CD4-positive, alpha-beta memory T cell (primary cell): ENCODE results near the gene TSPAN11. TPM values are rescaled to one million over a fixed set of nuclear protein-coding genes. Genes with fewer than 3 reads are reported as not detected.

Experiments used
- CTCF ChIA-PET: fragments of 350-600 bp; sonication (Branson Sonifier 250); formaldehyde crosslinking; loops from one replicate; lab custom pipeline; 2021; ENCODE audit warnings: inconsistent platforms; ENCODE audit not compliant: partially characterized antibody; lab: Charles Lee
- POLR2A ChIA-PET: fragments of 350-600 bp; sonication (Branson Sonifier 250); formaldehyde crosslinking; loops from one replicate; lab custom pipeline; 2021; ENCODE audit not compliant: partially characterized antibody; lab: Charles Lee
- DNase-seq, 5 donors: peaks; one replicate each; pipeline versions ENCODE4 v3.0.0 to v3.0.0-alpha.2; 2020 to 2022; ENCODE audit warnings: mixed read lengths in 1 of 5
- H3K27ac ChIP-seq: one replicate; pipeline ENCODE4 v1.7.0; 2013; ENCODE audit warnings: low read depth, low read length
- H3K27me3 ChIP-seq: 2 replicates; pipeline ENCODE4 v1.7.0; 2013; ENCODE audit warnings: mild to moderate bottlenecking, low read length, moderate library complexity; ENCODE audit not compliant: insufficient read depth
- H3K36me3 ChIP-seq: 2 replicates; pipeline ENCODE4 v1.7.0; 2013; ENCODE audit warnings: mild to moderate bottlenecking, low read length, moderate library complexity; ENCODE audit not compliant: insufficient read depth
- H3K4me1 ChIP-seq: 2 replicates; pipeline ENCODE4 v1.7.0; 2013; ENCODE audit warnings: mild to moderate bottlenecking, low read length, moderate library complexity; ENCODE audit not compliant: insufficient read depth
- H3K4me3 ChIP-seq, 2 donors: one replicate each; pipeline ENCODE4 v1.7.0; 2013; ENCODE audit warnings: low read length in 2 of 2, mild to moderate bottlenecking in 1 of 2
- H3K9me3 ChIP-seq, 2 donors: one replicate each; pipeline ENCODE4 v1.7.0; 2013; ENCODE audit warnings: low read length in 2 of 2, control low read depth in 1 of 2; ENCODE audit not compliant: control insufficient read depth in 1 of 2
- H3K27ac Mint-ChIP-seq, 7 donors: one replicate each; pipeline ENCODE4 v1.8.0; 2020 to 2021; ENCODE audit warnings: mixed read lengths in 7 of 7, mild to moderate bottlenecking in 6 of 7, inconsistent platforms in 3 of 7, moderate library complexity in 3 of 7
- H3K27me3 Mint-ChIP-seq, 2 donors: one replicate each; pipeline ENCODE4 v1.8.0; 2020 to 2021; ENCODE audit warnings: mixed read lengths in 2 of 2
- H3K36me3 Mint-ChIP-seq, 2 donors: one replicate each; pipeline ENCODE4 v1.8.0; 2020 to 2021; ENCODE audit warnings: mixed read lengths in 2 of 2, inconsistent platforms in 1 of 2, mild to moderate bottlenecking in 1 of 2
- H3K4me1 Mint-ChIP-seq, 4 donors: one replicate each; pipeline ENCODE4 v1.8.0; 2020 to 2021; ENCODE audit warnings: mixed read lengths in 4 of 4, mild to moderate bottlenecking in 1 of 4
- H3K4me3 Mint-ChIP-seq, 8 donors: one replicate each; pipeline ENCODE4 v1.8.0; 2020 to 2021; ENCODE audit warnings: mixed read lengths in 8 of 8, mild to moderate bottlenecking in 7 of 8, moderate library complexity in 6 of 8, inconsistent platforms in 3 of 8
- H3K9me3 Mint-ChIP-seq, 8 donors: one replicate each; pipeline ENCODE4 v1.8.0; 2020 to 2021; ENCODE audit warnings: mixed read lengths in 8 of 8, mild to moderate bottlenecking in 5 of 8, inconsistent platforms in 3 of 8, moderate library complexity in 1 of 8
- intact Hi-C: fragments of 100-400 bp; cut with micrococcal nuclease; formaldehyde crosslinking; loops from one replicate; pipeline ENCODE4 v1.15.1; 2023
- polyA plus RNA-seq, 2 donors: library from polyadenylated mRNA; unstranded; fragments of 300-500 nt; fragmentation: Illumina TruSeq; gene quantifications; one replicate each; pipeline ENCODE4 v1.2.3, GENCODE V29; 2021
- total RNA-seq, 2 experiments: library from RNA; stranded (reverse); gene quantifications; one replicate each; pipeline ENCODE4 v1.2.3, GENCODE V29; 2021

Gene TSPAN11
- total and polyA plus RNA-seq, 4 experiments from 2014 or later, result not detected

DNA sequence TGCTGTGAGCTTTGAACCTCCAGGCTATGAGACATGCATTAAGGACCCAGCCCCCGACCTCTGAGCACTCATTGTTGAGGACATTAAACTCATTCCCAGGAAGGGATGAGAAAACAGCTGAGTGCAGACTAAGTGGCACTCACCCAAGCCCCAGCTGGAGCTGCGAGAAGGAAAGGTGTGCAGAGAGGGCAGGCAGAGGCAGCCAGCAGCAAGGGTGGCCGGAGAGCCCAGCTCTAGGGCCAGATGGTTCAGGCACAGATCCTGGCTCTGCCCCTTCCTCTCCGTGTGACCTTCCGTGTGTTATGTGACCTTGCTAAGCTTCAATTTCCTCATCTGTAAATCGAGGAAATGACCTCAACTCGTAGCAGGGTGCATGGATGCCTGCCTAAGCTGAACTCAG, 3.7 kb downstream of the TSPAN11 start:
- H3K27ac ChIP-seq, result no peak overlapping the region
- H3K27ac Mint-ChIP-seq, result no peak overlapping the region
- no peaks in the 10 kb centered on the region for H3K4me1 ChIP-seq
- ChIA-PET CTCF (no interaction called here), POLR2A (no interaction called here)
- H3K36me3 Mint-ChIP-seq, result no peaks in the 10 kb centered on the region
- no peaks in the 10 kb centered on the region for H3K27me3 ChIP-seq
- no peak overlapping the region for H3K4me3 Mint-ChIP-seq
- H3K27me3 Mint-ChIP-seq, result peaks cover 28 to 39% of the 10 kb centered on the region in 2 donors
- H3K4me3 ChIP-seq, result no peak overlapping the region
- H3K9me3 Mint-ChIP-seq, result no peaks in the 10 kb centered on the region
- no peak for DNase-seq
- no peaks in the 10 kb centered on the region for H3K9me3 ChIP-seq
- intact Hi-C loops, result no loop called here
- H3K4me1 Mint-ChIP-seq, result no peaks in the 10 kb centered on the region
- no peaks in the 10 kb centered on the region for H3K36me3 ChIP-seq

DNA sequence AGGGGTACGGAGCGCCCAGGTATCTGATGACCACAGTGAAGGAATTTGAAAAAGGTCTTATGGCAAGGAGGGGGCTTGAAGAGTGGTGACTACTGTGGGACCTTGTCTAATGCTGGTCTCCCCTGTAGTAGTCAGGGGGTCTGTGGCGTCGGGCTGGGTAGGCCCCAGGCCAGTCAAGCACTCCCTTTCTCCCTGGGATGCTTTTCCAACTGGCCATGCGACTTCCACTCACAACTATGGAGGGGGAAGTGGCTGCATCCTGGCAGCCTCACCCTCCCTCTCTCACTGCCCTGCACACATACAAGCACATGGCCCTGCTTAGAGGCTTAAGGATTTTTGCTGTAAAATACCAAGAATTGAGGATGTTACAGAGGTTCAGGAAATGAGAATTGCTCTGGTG, 4.1 kb downstream of the TSPAN11 start:
- Histone ChIP-seq H3K9me3 (no peaks in the 10 kb centered on the region), H3K27me3 (no peaks in the 10 kb centered on the region), H3K27ac (no peak overlapping the region), H3K4me3 (no peak overlapping the region), H3K4me1 (no peaks in the 10 kb centered on the region), H3K36me3 (no peaks in the 10 kb centered on the region)
- CTCF ChIA-PET, result no interaction called here
- Mint-ChIP-seq H3K36me3 (no peaks in the 10 kb centered on the region), H3K9me3 (no peaks in the 10 kb centered on the region), H3K27ac (no peak overlapping the region), H3K27me3 (peaks cover 24 to 35% of the 10 kb centered on the region in 2 donors), H3K4me1 (no peaks in the 10 kb centered on the region), H3K4me3 (no peak overlapping the region)
- POLR2A ChIA-PET, result no interaction called here
- intact Hi-C loops, result no loop called here
- no peak for DNase-seq

DNA sequence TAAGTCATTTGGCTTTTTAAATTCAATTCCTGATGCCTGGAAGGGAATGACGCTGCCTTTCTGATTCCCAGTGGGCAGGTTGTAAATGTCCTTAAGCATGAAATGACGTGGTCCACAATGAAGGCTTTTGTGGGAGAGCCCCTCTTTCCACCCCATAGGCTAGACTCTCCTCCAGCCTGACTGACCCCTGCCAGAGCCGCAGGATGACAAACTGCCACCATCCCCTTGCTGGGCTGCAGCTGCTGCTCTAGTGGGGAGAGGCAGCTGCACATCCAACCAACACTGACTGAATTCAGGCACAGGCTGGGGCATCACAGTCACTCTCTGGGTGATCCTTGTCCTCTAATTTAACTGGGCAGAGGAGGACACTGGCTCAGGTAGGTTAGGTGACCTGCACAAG, 6.3 kb downstream of the TSPAN11 start:
- peaks cover 10 to 25% of the 10 kb centered on the region in 2 donors for H3K27me3 Mint-ChIP-seq
- H3K27ac Mint-ChIP-seq, result no peak overlapping the region
- Histone ChIP-seq H3K4me1 (no peaks in the 10 kb centered on the region), H3K36me3 (no peaks in the 10 kb centered on the region), H3K27me3 (no peaks in the 10 kb centered on the region), H3K4me3 (no peak overlapping the region), H3K9me3 (no peaks in the 10 kb centered on the region), H3K27ac (no peak overlapping the region)
- ChIA-PET POLR2A (no interaction called here), CTCF (no interaction called here)
- H3K9me3 Mint-ChIP-seq, result no peaks in the 10 kb centered on the region
- no peaks in the 10 kb centered on the region for H3K4me1 Mint-ChIP-seq
- H3K4me3 Mint-ChIP-seq, result no peak overlapping the region
- no peaks in the 10 kb centered on the region for H3K36me3 Mint-ChIP-seq
- intact Hi-C loops, result no loop called here
- DNase-seq, result no peak

DNA sequence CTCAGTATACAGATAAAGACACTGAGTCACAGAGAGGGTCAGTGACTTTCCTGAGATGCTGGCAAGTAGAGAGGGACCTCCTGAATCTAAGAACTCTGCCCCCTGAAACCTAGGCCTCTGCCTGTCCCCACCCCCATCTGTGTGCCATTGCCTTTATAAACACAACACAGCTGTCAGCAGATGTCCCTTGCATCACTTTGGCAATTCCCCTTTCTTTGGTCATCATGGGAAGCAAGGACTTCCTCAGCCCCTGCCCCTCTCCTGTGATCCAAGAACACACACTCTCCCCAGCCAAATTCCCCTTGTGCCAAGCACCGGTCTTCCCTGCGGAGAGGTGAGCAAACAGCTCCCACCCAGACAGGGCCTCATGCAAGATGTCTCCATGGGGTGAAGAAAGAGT, 8.3 kb downstream of the TSPAN11 start:
- ChIA-PET CTCF (no interaction called here), POLR2A (no interaction called here)
- H3K4me1 Mint-ChIP-seq, result no peaks in the 10 kb centered on the region
- no peak overlapping the region for H3K4me3 Mint-ChIP-seq
- Histone ChIP-seq H3K27ac (no peak overlapping the region), H3K4me3 (no peak overlapping the region), H3K27me3 (no peaks in the 10 kb centered on the region), H3K4me1 (no peaks in the 10 kb centered on the region), H3K36me3 (no peaks in the 10 kb centered on the region), H3K9me3 (no peaks in the 10 kb centered on the region)
- H3K36me3 Mint-ChIP-seq, result no peaks in the 10 kb centered on the region
- intact Hi-C loops, result no loop called here
- DNase-seq, result no peak
- H3K9me3 Mint-ChIP-seq, result no peaks in the 10 kb centered on the region
- no peak overlapping the region for H3K27ac Mint-ChIP-seq
- peaks cover 0 to 8% of the 10 kb centered on the region in 2 donors for H3K27me3 Mint-ChIP-seq

DNA sequence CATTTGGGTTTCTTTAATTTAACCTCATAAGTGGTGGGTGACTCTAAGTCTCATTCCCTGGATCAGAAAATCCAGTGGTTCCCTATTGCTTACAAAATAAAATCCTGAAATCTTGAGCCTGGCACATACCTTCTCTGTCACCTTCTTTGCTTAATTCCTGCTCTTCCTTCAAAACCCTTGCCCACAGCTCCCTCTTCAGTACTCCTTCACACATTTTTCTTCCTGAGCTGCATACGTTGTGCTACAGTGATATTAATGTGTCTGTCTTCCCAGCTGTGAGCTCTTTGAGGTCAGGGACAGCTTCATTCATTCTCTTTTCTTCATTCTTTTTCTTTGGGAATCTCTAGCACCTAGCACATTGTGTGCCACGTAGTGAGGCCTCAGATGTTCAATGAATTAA, 9.5 kb downstream of the TSPAN11 start:
- H3K27ac Mint-ChIP-seq, result no peak overlapping the region
- CTCF ChIA-PET, result no interaction called here
- no peak overlapping the region for H3K4me3 ChIP-seq
- intact Hi-C loops, result no loop called here
- no peaks in the 10 kb centered on the region for H3K27me3 ChIP-seq
- no peaks in the 10 kb centered on the region for H3K36me3 Mint-ChIP-seq
- DNase-seq, result no peak
- no peaks in the 10 kb centered on the region for H3K4me1 Mint-ChIP-seq
- no peaks in the 10 kb centered on the region for H3K9me3 Mint-ChIP-seq
- no peaks in the 10 kb centered on the region for H3K36me3 ChIP-seq
- H3K9me3 ChIP-seq, result no peaks in the 10 kb centered on the region
- POLR2A ChIA-PET, result no interaction called here
- H3K27ac ChIP-seq, result no peak overlapping the region
- no peak overlapping the region for H3K4me3 Mint-ChIP-seq
- no peaks in the 10 kb centered on the region for H3K4me1 ChIP-seq
- peaks cover 0 to 4% of the 10 kb centered on the region in 2 donors for H3K27me3 Mint-ChIP-seq

DNA sequence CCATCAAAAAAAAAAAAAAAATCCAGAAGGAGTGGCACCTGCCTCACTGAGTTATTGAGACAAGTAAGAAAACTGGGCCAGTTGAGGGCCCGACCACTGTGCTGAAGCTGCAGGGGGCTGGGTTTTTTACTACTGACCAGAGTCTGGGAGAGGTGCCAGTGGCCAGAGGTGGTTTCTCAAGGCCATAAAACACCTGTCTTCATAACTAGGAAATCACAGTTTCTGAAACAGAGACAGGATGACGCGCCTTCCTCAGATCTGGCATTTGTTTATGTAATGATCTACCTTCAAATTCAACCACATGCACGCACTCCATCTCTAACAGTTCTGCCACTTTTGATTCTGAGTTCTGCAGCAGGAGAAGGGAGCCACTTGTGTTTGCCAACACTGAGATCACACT, 12.7 kb downstream of the TSPAN11 start:
- Histone ChIP-seq H3K4me3 (no peak overlapping the region), H3K9me3 (no peaks in the 10 kb centered on the region), H3K4me1 (no peaks in the 10 kb centered on the region), H3K36me3 (no peaks in the 10 kb centered on the region), H3K27me3 (no peaks in the 10 kb centered on the region), H3K27ac (no peak overlapping the region)
- Mint-ChIP-seq H3K36me3 (no peaks in the 10 kb centered on the region), H3K4me3 (no peak overlapping the region), H3K9me3 (no peaks in the 10 kb centered on the region), H3K4me1 (no peaks in the 10 kb centered on the region), H3K27me3 (peaks cover 0 to 4% of the 10 kb centered on the region in 2 donors), H3K27ac (no peak overlapping the region)
- intact Hi-C loops, result no loop called here
- ChIA-PET POLR2A (no interaction called here), CTCF (interaction anchor here (0.7 kb wide), 1 partner anchor 41 kb away, joined by 3 read pairs; no protein-coding TSS in a partner anchor)
- DNase-seq, result no peak

DNA sequence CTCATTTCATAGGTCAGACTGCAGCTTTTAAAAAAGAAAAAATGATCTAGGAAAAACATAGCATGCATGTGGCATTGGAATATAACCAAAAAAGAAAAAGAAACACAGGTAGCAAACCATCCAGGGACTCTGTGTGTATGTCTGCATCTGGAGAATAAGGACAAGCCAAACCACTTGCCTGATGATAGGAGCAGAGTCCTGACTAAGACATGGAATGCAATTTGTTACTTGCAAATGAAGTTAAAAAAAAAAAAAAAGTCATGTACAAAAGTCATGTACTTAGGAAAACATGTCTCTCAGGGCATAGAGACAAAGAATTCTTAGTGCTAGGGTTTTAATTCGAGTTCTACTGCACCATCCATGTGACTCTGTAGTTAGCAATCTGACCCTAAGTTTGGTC, 15.9 kb downstream of the TSPAN11 start:
- H3K9me3 Mint-ChIP-seq, result no peaks in the 10 kb centered on the region
- H3K4me3 Mint-ChIP-seq, result no peak overlapping the region
- H3K27ac ChIP-seq, result no peak overlapping the region
- H3K4me1 Mint-ChIP-seq, result no peaks in the 10 kb centered on the region
- H3K9me3 ChIP-seq, result no peaks in the 10 kb centered on the region
- H3K36me3 ChIP-seq, result no peaks in the 10 kb centered on the region
- intact Hi-C loops, result no loop called here
- no peak overlapping the region for H3K27ac Mint-ChIP-seq
- ChIA-PET CTCF (no interaction called here), POLR2A (no interaction called here)
- no peaks in the 10 kb centered on the region for H3K27me3 ChIP-seq
- H3K4me3 ChIP-seq, result no peak overlapping the region
- no peaks in the 10 kb centered on the region for H3K36me3 Mint-ChIP-seq
- H3K27me3 Mint-ChIP-seq, result peaks cover 0 to 4% of the 10 kb centered on the region in 2 donors
- no peak for DNase-seq
- no peaks in the 10 kb centered on the region for H3K4me1 ChIP-seq

DNA sequence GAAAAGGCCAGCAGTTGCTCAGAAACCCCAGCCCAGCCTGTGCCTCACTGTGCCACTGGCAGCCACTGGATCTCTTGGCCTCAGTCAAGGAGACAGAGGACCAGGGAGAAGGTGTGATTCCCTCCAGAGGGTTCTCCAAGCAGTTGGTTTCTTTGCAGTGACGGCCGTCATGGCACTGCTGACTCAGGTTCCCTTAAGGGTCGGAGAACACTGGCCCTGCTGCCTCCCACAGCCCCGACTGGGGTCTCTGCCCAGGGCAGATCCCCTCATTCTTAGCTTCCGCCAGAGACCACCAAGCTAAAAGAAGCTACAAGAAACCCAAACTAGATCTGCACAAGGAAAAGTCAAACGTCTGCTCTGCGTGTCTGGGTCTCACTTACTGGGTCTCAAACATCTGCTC, 16.4 kb downstream of the TSPAN11 start:
- DNase-seq, result no peak
- Histone ChIP-seq H3K4me1 (no peaks in the 10 kb centered on the region), H3K36me3 (no peaks in the 10 kb centered on the region), H3K27me3 (no peaks in the 10 kb centered on the region), H3K9me3 (no peaks in the 10 kb centered on the region), H3K27ac (no peak overlapping the region), H3K4me3 (no peak overlapping the region)
- Mint-ChIP-seq H3K4me3 (no peak overlapping the region), H3K36me3 (no peaks in the 10 kb centered on the region), H3K27ac (no peak overlapping the region), H3K4me1 (no peaks in the 10 kb centered on the region), H3K27me3 (peaks cover 0 to 4% of the 10 kb centered on the region in 2 donors), H3K9me3 (no peaks in the 10 kb centered on the region)
- ChIA-PET CTCF (no interaction called here), POLR2A (no interaction called here)
- intact Hi-C loops, result no loop called here
